ENCODE measurements around the gene CALML5.

CALML5 gene

GRCh38 chr10:5464546-5464945 is 34.8 kb downstream of the CALML5 start:
- no peak for DNase-seq (ENCODE audit: low read depth in 2 of 2)

- no peak for DNase-seq (ENCODE audit: low read depth in 2 of 2)
Measured at GRCh38 chr10:5462841-5463293, 36.5 kb downstream of the CALML5 start.

GRCh38 chr10:5461914-5462840 is 37.2 kb downstream of the CALML5 start:
- no peak for DNase-seq (ENCODE audit: low read depth in 2 of 2)

- no peak for DNase-seq (ENCODE audit: low read depth in 2 of 2)
Measured at GRCh38 chr10:5461203-5461588, 38.2 kb downstream of the CALML5 start.

GRCh38 chr10:5460468-5461202 is 38.7 kb downstream of the CALML5 start:
- DNase-seq (ENCODE audit: low read depth in 2 of 2): no peak

GRCh38 chr10:5458949-5459747 is 40.2 kb downstream of the CALML5 start:
- DNase-seq (ENCODE audit: low read depth in 2 of 2): no peak

- no peak for DNase-seq (ENCODE audit: low read depth in 2 of 2)
Measured at GRCh38 chr10:5458425-5458824, 40.9 kb downstream of the CALML5 start.

GRCh38 chr10:5457741-5458140 is 41.6 kb downstream of the CALML5 start:
- no peak for DNase-seq (ENCODE audit: low read depth in 2 of 2)

GRCh38 chr10:5456563-5456962 is 42.8 kb downstream of the CALML5 start:
- DNase-seq (ENCODE audit: low read depth in 2 of 2): no peak

GRCh38 chr10:5453749-5454489 is 45.5 kb downstream of the CALML5 start:
- DNase-seq (ENCODE audit: low read depth in 2 of 2): no peak

GRCh38 chr10:5450605-5451384 is 48.6 kb downstream of the CALML5 start:
- DNase-seq (ENCODE audit: low read depth in 2 of 2): no peak

- no peak for DNase-seq (ENCODE audit: low read depth in 2 of 2)
Measured at GRCh38 chr10:5449823-5450222, 49.5 kb downstream of the CALML5 start.

GRCh38 chr10:5449227-5449626 is 50.1 kb downstream of the CALML5 start:
- no peak for DNase-seq (ENCODE audit: low read depth in 2 of 2)
